ENCODE data around the gene MSI2. TPM values are rescaled to one million over a fixed set of nuclear protein-coding genes. Genes with fewer than 3 reads are reported as not detected.

MSI2 gene
- total and polyA plus RNA-seq, 2 experiments from 2014 or later, result 18.9 to 41.8 TPM

DNA sequence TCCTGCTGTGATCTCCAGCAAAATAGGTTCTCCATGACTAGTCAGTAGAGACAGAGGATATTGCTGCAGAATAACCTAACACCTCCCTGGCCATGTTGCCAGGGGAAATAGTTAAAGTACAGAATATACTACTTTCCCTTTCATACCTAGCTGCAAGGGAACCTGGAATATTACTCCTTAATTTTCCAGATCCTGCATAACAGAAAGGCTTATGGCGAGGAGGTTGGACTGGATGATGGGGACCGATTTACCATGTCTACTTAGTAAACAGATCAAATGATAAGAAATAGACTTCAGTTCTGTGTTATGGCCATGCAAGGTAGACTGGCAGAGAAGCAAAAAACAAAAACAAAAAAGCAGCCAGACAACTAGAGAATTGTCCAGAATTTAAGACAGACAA lies 117.4 kb downstream of the MSI2 start (continued):
- TF ChIP-seq CTCF (conservative IDR thresholded peaks at IDR 0.05; ENCODE audit: low read depth in 2 of 2) (no peak), JUNB (IDR thresholded peaks at IDR 0.05; ENCODE audit: unreplicated experiment) (no peak)

GRCh38 chr17:57375040-57375769 lies 118.9 kb downstream of the MSI2 start:
- peaks cover 34% of the 10 kb centered on the region for H3K4me1 Mint-ChIP-seq
- Histone ChIP-seq H4K20me1 (replicated peaks; ENCODE audit: insufficient read depth) (no peaks in the 10 kb centered on the region), H3K9me2 (ENCODE audit: insufficient read depth) (peaks cover 3% of the 10 kb centered on the region; the same call in 1 of the 2 replicates), H2AFZ (no peak overlapping the region), H3F3A (replicated peaks; ENCODE audit: low read depth) (no peaks in the 10 kb centered on the region), H3K79me2 (replicated peaks; ENCODE audit: insufficient read depth) (no peaks in the 10 kb centered on the region), H3K27me3 (ENCODE audit: insufficient read depth) (no peaks in the 10 kb centered on the region), H3K4me3 (no peak overlapping the region), H3K36me3 (ENCODE audit: insufficient read depth) (no peaks in the 10 kb centered on the region), H3K27ac (ENCODE audit: low read depth) (no peak overlapping the region), H3K4me2 (no peak overlapping the region), H3K4me1 (ENCODE audit: insufficient read depth) (peaks cover 27% of the 10 kb centered on the region)
- H3K27me3 Mint-ChIP-seq (ENCODE audit: insufficient read depth, low read depth, poor library complexity), result peaks cover 5% of the 10 kb centered on the region
- peaks cover 16% of the 10 kb centered on the region; the same call in 2 of the 3 replicates for H3K9me3 Mint-ChIP-seq
- peaks cover 35% of the 10 kb centered on the region for H3K36me3 Mint-ChIP-seq (ENCODE audit: low read depth)
- no peak for TF ChIP-seq POLR2AphosphoS5 (IDR thresholded peaks at IDR 0.05; ENCODE audit: low read depth)
- no peak for TF ChIP-seq JUNB (IDR thresholded peaks at IDR 0.05; ENCODE audit: unreplicated experiment)
- TF ChIP-seq EZH2phosphoT487 (IDR thresholded peaks at IDR 0.05; ENCODE audit: unreplicated experiment), result no peak
- TF ChIP-seq, protein P1, sequence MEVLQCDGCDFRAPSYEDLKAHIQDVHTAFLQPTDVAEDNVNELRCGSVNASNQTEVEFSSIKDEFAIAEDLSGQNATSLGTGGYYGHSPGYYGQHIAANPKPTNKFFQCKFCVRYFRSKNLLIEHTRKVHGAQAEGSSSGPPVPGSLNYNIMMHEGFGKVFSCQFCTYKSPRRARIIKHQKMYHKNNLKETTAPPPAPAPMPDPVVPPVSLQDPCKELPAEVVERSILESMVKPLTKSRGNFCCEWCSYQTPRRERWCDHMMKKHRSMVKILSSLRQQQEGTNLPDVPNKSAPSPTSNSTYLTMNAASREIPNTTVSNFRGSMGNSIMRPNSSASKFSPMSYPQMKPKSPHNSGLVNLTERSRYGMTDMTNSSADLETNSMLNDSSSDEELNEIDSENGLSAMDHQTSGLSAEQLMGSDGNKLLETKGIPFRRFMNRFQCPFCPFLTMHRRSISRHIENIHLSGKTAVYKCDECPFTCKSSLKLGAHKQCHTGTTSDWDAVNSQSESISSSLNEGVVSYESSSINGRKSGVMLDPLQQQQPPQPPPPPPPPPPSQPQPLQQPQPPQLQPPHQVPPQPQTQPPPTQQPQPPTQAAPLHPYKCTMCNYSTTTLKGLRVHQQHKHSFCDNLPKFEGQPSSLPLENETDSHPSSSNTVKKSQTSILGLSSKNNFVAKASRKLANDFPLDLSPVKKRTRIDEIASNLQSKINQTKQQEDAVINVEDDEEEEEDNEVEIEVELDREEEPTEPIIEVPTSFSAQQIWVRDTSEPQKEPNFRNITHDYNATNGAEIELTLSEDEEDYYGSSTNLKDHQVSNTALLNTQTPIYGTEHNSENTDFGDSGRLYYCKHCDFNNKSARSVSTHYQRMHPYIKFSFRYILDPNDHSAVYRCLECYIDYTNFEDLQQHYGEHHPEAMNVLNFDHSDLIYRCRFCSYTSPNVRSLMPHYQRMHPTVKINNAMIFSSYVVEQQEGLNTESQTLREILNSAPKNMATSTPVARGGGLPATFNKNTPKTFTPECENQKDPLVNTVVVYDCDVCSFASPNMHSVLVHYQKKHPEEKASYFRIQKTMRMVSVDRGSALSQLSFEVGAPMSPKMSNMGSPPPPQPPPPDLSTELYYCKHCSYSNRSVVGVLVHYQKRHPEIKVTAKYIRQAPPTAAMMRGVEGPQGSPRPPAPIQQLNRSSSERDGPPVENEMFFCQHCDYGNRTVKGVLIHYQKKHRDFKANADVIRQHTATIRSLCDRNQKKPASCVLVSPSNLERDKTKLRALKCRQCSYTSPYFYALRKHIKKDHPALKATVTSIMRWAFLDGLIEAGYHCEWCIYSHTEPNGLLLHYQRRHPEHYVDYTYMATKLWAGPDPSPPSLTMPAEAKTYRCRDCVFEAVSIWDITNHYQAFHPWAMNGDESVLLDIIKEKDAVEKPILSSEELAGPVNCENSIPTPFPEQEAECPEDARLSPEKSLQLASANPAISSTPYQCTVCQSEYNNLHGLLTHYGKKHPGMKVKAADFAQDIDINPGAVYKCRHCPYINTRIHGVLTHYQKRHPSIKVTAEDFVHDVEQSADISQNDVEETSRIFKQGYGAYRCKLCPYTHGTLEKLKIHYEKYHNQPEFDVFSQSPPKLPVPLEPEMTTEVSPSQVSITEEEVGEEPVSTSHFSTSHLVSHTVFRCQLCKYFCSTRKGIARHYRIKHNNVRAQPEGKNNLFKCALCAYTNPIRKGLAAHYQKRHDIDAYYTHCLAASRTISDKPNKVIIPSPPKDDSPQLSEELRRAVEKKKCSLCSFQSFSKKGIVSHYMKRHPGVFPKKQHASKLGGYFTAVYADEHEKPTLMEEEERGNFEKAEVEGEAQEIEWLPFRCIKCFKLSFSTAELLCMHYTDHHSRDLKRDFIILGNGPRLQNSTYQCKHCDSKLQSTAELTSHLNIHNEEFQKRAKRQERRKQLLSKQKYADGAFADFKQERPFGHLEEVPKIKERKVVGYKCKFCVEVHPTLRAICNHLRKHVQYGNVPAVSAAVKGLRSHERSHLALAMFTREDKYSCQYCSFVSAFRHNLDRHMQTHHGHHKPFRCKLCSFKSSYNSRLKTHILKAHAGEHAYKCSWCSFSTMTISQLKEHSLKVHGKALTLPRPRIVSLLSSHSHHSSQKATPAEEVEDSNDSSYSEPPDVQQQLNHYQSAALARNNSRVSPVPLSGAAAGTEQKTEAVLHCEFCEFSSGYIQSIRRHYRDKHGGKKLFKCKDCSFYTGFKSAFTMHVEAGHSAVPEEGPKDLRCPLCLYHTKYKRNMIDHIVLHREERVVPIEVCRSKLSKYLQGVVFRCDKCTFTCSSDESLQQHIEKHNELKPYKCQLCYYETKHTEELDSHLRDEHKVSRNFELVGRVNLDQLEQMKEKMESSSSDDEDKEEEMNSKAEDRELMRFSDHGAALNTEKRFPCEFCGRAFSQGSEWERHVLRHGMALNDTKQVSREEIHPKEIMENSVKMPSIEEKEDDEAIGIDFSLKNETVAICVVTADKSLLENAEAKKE (CRISPR knock-in tag; IDR thresholded peaks at IDR 0.05), result no peak
- TF ChIP-seq REST (IDR thresholded peaks at IDR 0.05; ENCODE audit: unreplicated experiment), result no peak
- TF ChIP-seq ZNF331 (CRISPR knock-in tag; IDR thresholded peaks at IDR 0.05; ENCODE audit: low read depth), result no peak
- TF ChIP-seq NANOG (IDR thresholded peaks at IDR 0.05; ENCODE audit: borderline replicate concordance), result no peak
- TF ChIP-seq ZNF114 (CRISPR knock-in tag; IDR thresholded peaks at IDR 0.05), result no peak
- TF ChIP-seq ETS1 (IDR thresholded peaks at IDR 0.05), result no peak
- no peak for TF ChIP-seq EZH2 (IDR thresholded peaks at IDR 0.05; ENCODE audit: low read depth, unreplicated experiment)
- no peak overlapping the region for H3K4me3 Mint-ChIP-seq
- ATAC-seq, result no peak
- DNase-seq (ENCODE audit: low spot score), result no peak
- no peak overlapping the region for H3K27ac Mint-ChIP-seq

Measured in GM23338 (cell line).